Central memory CD4-positive, alpha-beta T cell (primary cell): ENCODE data around the gene CD2BP2.

Source experiments
- DNase-seq: peaks from one replicate; pipeline ENCODE4 v3.0.0; 2022

Gene CD2BP2

DNA sequence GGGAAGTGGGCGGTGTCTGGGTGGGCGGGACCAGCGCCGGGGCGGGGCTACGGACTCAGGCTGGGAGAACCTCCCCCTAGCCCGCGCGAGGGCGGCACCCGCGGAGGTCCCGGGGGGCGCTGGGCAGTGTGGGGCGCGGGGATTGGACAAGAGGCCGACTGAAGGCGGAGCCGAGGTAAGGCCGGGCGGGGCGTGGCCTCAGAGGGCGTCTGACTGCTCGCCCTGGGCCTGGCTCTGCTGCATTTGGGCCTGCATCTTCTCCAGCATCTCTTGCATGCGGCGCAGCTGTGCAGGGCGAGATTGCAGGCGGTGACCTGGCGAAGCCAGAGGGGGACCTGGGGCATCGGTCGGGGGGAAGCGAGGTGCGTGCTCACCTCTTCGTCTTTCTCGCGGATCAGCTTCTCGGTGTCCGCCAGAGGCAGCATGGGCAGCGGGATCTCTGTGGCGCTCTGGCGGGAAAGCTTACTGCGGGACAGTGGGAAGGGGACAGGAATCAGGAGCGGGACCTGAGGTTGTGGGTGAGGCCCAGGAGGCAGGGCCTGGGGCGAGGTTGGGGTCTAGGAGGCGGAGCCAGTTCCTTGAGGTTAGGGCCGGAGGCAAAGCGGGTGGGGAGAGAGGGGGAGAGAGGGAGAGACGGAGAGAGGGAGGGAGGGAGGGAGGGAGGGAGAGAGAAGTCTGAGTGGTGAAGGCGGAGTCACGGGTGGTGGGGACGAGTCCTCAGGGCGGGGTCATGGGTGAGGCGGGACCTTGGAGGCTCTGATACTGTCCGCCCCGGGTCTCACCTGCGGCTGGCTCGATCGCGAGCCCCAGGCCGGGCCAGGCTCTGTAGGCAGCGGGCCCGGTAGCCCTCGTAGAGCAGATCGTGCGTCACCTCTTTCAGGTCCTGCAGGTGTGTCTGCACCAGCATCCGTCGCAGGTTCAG, 23.4 kb upstream of the CD2BP2 start:
- peak; percentile 98 for DNase-seq

GRCh38 chr16:30377812-30378235, 22.7 kb upstream of the CD2BP2 start:
- DNase-seq, result peak; percentile 85

DNA sequence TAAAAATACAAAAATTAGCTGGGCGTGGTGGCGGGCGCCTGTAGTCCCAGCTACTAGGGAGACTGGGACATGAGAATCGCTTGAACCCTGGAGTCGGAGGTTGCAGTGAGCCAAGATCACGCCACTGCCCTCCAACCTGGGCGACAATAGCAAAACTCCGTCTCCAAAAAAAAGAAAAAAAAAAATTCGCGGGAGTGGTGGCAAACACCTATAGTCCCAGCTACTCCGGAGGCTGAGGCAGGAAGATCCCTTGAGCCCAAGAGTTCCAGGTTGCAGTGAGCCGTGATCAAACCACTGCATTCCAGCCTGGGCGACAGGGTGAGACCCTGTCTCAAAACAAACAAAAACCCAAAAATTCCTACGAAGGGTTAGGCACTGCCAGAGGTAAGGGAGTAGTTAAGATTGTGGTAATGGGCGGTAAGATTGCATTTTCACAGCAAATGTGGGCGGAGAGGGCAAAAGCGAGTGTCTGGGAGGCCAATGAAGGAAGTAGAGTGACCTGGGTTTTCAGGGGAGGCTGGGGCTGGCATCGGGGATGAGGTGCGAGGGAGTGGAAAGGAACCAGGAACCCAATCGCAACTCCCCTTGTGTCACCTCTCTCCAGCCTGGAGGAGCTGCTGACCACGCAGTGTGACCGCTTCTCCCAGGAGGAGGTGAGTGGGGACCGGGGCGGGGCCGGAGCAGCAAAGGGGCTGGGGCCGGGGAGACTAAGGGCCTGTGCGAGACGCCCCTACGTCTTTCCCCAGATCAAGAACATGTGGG, 22.1 kb upstream of the CD2BP2 start:
- DNase-seq, result no peak

- no peak for DNase-seq
Observed at GRCh38 chr16:30376461-30376902, 21.4 kb upstream of the CD2BP2 start.

DNA sequence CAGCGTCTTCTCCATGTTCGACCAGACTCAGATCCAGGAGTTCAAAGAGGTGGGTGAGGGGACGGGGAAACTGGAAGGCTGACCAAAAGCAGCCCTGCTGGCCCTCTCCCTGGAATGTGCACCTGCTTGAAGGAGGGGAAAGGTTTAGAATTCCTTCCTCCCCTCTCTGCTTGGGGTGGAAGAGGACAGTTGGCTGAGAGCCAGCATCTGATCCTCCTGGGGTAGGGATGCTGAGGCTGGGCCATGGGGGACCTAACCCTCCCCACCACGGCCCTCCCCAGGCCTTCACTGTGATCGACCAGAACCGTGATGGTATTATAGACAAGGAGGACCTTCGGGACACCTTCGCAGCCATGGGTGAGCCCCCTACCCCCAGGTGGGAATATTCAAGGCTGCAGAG, 20.8 kb upstream of the CD2BP2 start:
- DNase-seq, result no peak

DNA sequence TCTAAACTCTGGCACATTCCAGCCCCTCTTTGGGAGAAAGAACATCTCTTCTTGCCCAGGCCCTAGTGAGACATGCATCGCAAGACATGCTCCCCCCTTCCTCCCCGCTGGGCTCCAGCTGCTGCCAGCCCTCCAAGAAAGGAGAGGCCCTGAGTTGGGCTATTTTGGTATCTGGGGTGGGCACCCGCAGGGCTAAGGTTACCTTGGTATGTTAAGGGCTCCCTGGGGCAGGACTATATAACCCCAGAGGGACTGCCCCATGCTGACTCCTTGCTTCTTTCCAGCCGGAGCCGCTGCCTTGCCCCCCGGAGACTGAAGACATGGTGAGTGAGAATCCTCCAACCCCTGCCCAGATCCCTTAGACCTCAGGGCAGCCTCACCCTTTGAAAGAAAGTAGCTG, 19.4 kb upstream of the CD2BP2 start, which contains the start of gene MYL11:
TSS of gene MYL11 (plus strand) at position 265 of the 400 bp plus-strand sequence. CDS start at position 321, 56 bp downstream.
- DNase-seq, result no peak

- no peak for DNase-seq
Observed at GRCh38 chr16:30372725-30373124, 17.6 kb upstream of the CD2BP2 start.

DNA sequence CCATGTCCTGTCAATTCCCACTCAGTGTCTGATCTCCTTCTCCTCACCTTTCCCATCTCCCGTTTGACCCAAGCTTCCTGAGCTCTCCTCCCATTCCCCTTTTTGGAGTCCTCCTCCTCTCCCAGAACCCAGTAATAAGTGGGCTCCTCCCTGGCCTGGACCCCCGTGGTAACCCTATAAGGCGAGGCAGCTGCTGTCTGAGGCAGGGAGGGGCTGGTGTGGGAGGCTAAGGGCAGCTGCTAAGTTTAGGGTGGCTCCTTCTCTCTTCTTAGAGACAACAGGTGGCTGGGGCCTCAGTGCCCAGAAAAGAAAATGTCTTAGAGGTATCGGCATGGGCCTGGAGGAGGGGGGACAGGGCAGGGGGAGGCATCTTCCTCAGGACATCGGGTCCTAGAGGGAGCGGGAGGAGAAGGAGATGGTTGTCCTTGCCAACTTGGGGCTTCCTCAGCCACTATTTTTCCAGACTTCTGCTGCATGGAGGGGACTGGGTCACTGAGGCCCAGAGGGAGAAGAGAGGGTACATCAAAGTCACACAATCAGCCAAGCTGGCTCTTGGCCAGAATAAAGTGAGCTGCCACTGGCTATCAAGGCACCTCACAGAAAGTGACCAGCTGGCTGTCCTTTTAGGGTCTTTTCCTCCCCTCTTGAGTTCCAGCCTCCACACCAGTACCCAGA, 17.1 kb upstream of the CD2BP2 start:
- DNase-seq, result no peak

DNA sequence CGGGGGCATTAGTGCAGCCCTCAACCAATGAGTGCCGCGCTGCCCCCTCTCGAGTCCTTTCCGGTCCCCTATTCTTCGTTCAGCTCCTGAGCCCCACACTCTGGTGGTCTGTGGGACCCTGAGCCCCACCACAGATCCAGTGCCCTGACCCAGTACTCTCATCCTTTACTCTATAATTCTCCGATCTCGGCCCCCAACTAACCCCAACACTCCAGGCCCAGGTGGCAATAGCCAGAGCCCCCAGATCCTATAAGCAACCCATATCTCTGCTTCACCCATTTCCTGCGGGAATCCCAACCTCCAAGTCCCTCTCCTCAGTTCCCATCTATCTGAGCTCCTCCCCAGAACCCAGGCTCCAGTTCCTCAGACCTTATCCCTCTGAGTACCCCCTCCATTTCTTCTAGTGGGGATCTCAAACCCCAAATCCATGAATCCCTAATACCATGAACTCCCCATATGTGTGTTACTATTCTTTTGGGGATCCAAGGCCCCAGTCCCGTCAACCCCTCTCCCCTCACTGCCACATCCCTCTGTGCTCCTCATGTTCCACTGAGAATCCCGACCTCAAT, 16.2 kb upstream of the CD2BP2 start:
- no peak for DNase-seq

DNA sequence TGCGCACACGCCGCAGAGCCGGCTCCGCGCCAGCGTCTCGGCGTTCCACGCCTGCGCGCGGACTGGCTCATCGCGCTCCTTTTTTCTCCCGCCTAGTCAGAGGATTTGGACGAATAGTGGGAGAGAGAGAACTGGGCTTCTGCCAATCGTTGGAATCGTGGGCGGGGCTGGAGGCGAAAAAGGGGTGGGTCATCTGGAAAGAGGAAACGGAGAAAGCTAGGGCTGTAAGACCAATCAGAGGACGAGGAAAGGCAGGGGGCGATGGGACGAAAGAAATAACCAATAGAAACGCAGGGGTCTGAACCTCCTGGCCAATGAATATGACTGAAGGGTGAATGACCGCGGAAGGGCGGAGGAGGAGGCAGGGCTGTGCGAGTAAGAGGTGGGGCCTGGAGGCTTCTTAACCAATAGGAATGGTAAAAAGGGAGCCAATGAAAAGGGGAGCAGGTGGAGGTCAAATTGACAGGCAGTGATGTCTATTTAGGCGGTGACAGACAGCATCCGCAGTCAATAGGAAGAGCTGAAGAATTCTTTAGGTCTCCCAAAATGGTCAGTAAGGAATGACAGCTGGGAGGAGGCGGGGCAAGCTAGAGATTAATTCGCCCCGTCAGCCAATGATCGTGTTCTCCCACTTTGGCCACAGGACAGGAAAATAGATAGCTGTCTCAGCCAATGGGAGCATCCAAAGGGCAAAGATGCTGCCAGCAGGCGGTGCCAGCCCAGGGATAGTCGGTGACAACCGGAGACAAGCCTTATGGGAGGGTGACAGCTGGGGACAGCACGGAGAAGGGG, 15.5 kb upstream of the CD2BP2 start, which contains the start of gene TBC1D10B:
TSS of gene TBC1D10B (minus strand) at position 39 of the 792 bp plus-strand sequence. CDS start 311 bp downstream, outside the sequence.
- peak; percentile 100 for DNase-seq

- DNase-seq, result no peak
Observed at GRCh38 chr16:30369938-30370455, 14.9 kb upstream of the CD2BP2 start.

DNA sequence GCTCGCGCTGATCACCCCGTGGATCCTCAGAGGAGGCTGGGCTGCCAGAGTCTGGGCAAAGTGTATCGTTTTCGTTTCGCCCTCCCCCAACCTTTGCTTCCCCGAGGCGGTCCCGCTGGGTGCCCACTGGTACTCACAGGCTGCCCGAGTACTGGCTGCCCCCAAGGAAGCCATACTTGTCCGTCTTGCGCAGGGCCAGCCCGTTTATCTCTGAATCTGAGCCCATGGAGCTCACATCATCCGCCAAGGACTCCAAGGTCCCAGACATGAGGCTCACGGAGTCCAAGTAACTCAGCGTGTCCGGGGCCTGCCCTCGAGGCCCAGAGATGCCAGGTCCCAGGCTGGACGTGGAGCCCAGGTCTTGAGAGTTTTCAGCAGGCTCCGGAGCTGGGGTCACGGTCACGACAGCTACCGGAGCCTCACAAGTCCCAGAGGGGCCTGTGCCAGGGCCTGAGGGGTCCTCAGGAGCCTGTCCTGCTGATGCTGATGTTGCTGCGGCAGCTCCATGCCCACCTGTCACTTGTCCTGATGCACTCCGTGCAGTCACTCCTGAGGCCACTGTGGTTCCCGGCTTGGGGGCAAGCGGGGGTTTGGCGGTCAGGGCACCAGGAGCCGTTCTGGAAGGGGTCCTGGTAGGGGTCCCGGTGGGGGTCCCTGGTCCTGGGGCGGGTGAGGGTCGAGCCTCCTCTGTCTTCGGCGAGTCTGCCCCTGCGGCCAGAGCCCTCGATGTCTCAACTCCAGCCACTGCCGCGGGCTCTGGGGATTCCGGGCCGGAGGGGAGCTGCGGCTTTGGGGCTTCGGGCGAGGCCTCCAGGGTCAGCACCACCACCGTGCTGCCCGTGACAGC, 14.2 kb upstream of the CD2BP2 start:
- DNase-seq, result no peak

GRCh38 chr16:30368792-30369090, 13.6 kb upstream of the CD2BP2 start:
- DNase-seq, result no peak

DNA sequence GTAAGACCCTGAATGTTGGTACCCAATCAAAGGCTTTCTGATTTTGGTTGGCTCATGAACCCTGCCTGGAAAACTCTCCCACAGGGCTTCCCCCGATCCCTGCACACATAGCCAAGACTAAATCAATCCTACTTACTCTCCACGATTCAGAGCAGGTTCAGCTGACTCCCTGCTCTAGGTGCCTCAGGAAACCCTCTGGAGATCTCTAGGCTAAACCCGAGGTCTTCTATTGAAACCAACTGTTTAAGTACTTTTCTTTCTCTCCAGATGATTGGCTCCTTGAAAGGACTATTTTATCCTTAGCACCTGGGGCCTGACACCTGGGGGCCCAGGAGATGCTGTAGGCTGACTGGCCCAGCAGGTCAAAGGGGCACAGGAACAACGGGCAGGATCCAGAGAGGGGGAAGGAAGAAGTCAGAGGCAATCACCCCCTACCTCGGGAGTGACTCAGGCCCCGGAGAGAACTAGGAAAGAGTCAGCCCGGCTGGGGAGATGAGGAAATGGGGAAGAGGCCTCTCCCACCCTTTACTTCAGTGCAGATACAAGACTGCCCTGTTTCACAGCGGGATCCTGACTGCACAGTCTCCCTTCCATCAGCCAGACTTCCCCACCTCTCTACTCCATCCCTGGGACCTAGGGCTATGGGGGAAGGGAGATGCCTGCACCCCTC, 13.1 kb upstream of the CD2BP2 start:
- DNase-seq, result no peak

- DNase-seq, result no peak
Observed at GRCh38 chr16:30367349-30368009, 12.4 kb upstream of the CD2BP2 start.

DNA sequence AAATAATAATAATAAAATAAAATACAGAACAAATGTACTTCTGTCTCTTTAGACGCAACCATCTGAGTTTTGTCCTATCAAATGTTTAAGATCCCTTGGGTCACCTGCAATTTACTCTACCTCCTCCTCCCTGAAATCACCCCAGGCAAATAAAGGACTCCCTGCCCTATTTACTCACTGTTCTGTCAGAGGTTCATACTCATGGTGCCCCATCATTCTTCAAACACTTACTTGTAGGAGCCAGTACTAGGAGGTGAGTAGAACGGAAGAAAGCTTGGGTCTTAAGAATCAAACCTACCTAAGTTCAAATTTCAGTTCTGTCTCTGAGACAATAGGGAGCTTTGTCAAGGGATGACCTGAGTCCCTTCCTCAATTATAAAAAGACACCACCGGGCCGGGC, 11.4 kb upstream of the CD2BP2 start:
- DNase-seq, result no peak

GRCh38 chr16:30365200-30365599, 10.1 kb upstream of the CD2BP2 start:
- DNase-seq, result no peak

- DNase-seq, result no peak
Observed at GRCh38 chr16:30361180-30361579, 6.1 kb upstream of the CD2BP2 start.

DNA sequence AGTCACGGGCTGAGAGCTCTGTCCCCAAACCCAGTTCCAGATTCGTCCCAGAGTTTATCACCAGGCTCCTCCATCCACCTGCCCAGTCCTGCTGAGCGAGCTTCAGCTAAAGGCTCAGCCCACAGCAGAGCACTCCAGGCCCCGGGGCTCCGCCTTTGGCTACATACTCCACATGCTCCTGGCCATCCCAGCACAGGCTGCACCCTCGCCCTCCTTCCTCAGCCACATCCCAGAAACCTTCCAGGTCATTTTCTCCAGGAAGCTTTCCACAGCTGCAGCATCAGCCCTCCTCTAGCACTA, 4.7 kb upstream of the CD2BP2 start:
- DNase-seq, result no peak
